Breast epithelium (tissue), 4 donors: ENCODE measurements around the gene CADM2. TPM values are rescaled to one million over a fixed set of nuclear protein-coding genes. Genes with fewer than 3 reads are reported as not detected.
"Not testable (repeated sequence)": the region's sequence is repeated elsewhere in the genome, so short reads cannot be mapped to it uniquely, and the experiment has no call there.

Source experiments
- DNase-seq, 2 donors: peaks; one replicate each; pipeline ENCODE4 v3.0.0-alpha.2; 2019; ENCODE audit warnings: low spot score in 2 of 2
- H3K27ac ChIP-seq, 2 donors: fragments of 200-600 bp; sonication (generic) in 1 of 2; one replicate each; pipeline ENCODE4 v1.5.1; 2016 to 2019; ENCODE audit warnings: mild to moderate bottlenecking in 1 of 2
- H3K27me3 ChIP-seq, 2 donors: fragments of 200-600 bp; sonication (generic) in 1 of 2; one replicate each; pipeline versions ENCODE4 v1.5.1 to v1.6.0; 2017 to 2019; ENCODE audit warnings: control low read depth in 1 of 2, mild to moderate bottlenecking in 1 of 2
- H3K36me3 ChIP-seq: fragments of 200-600 bp; one replicate; pipeline ENCODE4 v1.5.1; 2019
- H3K4me1 ChIP-seq, 2 donors: fragments of 200-600 bp; sonication (generic); one replicate each; pipeline ENCODE4 v1.5.1; 2016 to 2019; ENCODE audit warnings: control low read depth in 1 of 2
- H3K4me3 ChIP-seq, 3 donors: fragments of 200-600 bp; sonication (generic); 1 replicate in 2 of 3; 2 replicates in 1 of 3; pipeline ENCODE4 v1.5.1; 2016 to 2019; ENCODE audit warnings: mild to moderate bottlenecking in 3 of 3, moderate library complexity in 2 of 3
- H3K9me3 ChIP-seq, 2 donors: fragments of 200-600 bp; sonication (generic) in 1 of 2; one replicate each; pipeline ENCODE4 v1.5.1; 2016 to 2019; ENCODE audit warnings: control low read depth in 1 of 2
- POLR2A ChIP-seq: fragments of 450-650 bp; IDR thresholded peaks from one replicate; pipeline ENCODE4 v1.6.1; 2016; ENCODE audit warnings: antibody characterized with exemption, mild to moderate bottlenecking, moderate library complexity
- POLR2AphosphoS5 ChIP-seq, 3 donors: sonication (generic); formaldehyde crosslinking; IDR thresholded peaks; one replicate each; pipeline ENCODE4 v1.6.1; 2017; ENCODE audit warnings: antibody characterized with exemption in 3 of 3
- intact Hi-C: fragments of 100-400 bp; cut with DNase I; formaldehyde crosslinking; loops from one replicate; pipeline ENCODE4 v1.15.1; 2023; ENCODE audit warnings: low total_unique reads
- total RNA-seq, 3 donors: library from RNA; depleted of rRNA; stranded (reverse); fragments of >200 nt; gene quantifications; one replicate each; pipeline ENCODE4 v1.1.0, GENCODE V29; 2016
- TF ChIP-seq, protein P1 (sequence below), 3 donors: fragments of 450-650 bp; IDR thresholded peaks; one replicate each; pipeline ENCODE4 v1.5.1; 2016 to 2017; ENCODE audit warnings: antibody characterized with exemption in 3 of 3, mild to moderate bottlenecking in 3 of 3, moderate library complexity in 3 of 3

The CADM2 gene
- total RNA-seq, 3 donors from 2014 or later: 2.3 to 7.4 (median 6.9) TPM

DNA sequence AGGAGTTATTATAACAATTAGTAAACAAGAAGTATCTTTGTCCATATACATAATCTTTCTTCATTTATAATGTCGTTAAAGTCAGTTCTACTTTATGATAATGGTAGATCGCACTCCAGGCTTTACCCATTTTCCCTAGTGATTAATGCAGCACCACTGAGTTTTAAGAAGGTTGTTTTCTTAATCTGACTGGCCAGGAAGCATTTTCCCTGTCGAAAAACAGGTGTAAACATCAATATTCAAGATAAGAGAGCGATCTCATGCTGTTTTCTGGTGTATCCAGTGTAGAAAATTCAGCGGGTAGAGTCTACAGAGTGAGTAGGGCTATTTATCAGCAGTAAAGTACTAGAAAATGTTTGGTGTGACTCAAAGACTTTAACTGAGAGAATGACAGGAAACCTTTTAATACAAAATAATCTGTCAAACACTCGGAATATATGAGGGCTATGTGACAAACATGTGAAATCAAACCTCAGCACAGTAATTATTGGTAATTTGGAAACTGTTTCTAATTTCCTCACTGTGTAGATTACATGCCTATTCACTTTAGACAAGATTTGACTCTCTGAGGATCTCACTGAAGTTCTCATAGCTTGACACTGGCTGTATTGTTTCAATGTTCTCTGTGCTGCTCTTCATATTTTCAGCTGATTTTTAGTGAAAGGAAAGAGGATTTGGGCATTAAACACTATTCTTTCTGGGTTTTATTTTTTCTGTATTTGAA is 1019.0 kb downstream of the CADM2 start:
- Histone ChIP-seq H3K36me3 (no peaks in the 10 kb centered on the region), H3K27ac (no peak overlapping the region), H3K4me3 (no peak overlapping the region), H3K27me3 (no peaks in the 10 kb centered on the region), H3K9me3 (no peaks in the 10 kb centered on the region), H3K4me1 (no peaks in the 10 kb centered on the region)
- intact Hi-C loops: no loop called here
- TF ChIP-seq, protein P1, sequence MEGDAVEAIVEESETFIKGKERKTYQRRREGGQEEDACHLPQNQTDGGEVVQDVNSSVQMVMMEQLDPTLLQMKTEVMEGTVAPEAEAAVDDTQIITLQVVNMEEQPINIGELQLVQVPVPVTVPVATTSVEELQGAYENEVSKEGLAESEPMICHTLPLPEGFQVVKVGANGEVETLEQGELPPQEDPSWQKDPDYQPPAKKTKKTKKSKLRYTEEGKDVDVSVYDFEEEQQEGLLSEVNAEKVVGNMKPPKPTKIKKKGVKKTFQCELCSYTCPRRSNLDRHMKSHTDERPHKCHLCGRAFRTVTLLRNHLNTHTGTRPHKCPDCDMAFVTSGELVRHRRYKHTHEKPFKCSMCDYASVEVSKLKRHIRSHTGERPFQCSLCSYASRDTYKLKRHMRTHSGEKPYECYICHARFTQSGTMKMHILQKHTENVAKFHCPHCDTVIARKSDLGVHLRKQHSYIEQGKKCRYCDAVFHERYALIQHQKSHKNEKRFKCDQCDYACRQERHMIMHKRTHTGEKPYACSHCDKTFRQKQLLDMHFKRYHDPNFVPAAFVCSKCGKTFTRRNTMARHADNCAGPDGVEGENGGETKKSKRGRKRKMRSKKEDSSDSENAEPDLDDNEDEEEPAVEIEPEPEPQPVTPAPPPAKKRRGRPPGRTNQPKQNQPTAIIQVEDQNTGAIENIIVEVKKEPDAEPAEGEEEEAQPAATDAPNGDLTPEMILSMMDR (IDR thresholded peaks at IDR 0.05): no peak
- TF ChIP-seq POLR2A: no peak
- TF ChIP-seq POLR2AphosphoS5 (IDR thresholded peaks at IDR 0.05): no peak
- no peak for DNase-seq

DNA sequence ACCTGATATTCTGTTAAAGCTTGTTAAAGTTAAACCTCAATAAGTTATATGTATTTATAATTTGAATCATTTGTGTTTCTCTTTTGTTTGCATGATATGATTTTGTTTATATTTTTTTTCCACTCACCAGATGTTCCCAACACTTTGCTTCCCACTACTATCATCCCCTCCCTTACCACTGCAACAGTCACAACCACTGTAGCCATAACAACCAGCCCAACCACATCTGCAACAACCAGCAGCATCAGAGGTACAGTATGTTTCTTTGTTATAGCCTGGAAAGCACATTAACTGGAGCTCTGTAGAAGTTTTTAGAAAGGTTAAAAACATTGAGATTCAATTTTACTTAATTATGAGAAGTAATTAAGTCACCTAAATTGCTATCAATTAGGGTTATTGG is 1020.2 kb downstream of the CADM2 start:
- intact Hi-C loops: no loop called here
- H3K4me3 ChIP-seq: no peak overlapping the region
- H3K27me3 ChIP-seq: no peaks in the 10 kb centered on the region
- no peak overlapping the region for H3K27ac ChIP-seq
- no peaks in the 10 kb centered on the region for H3K9me3 ChIP-seq
- TF ChIP-seq POLR2AphosphoS5 (IDR thresholded peaks at IDR 0.05) (no peak), POLR2A (no peak)
- TF ChIP-seq, protein P1 (IDR thresholded peaks at IDR 0.05): no peak
- H3K36me3 ChIP-seq: no peaks in the 10 kb centered on the region
- no peak for DNase-seq
- no peaks in the 10 kb centered on the region for H3K4me1 ChIP-seq

DNA sequence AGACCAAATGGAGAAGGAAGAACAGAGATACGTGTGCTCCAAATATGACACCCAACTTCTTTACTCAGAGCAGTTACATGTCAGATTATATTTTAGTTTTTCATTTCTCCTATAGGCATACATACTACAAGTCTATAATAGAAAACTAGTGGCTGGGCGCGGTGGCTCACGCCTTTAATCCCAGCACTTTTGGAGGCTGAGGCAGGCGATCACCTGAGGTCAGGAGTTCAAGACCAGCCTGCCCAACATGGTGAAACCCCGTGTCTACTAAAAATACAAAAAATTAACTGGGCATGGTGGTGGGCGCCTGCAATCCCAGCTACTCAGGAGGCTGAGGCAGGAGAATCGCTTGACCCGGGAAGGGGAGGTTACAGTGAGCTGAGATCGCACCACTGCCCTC is 1030.8 kb downstream of the CADM2 start:
- H3K27me3 ChIP-seq, H3K4me3 ChIP-seq, H3K27ac ChIP-seq, H3K9me3 ChIP-seq, intact Hi-C loops, DNase-seq, H3K4me1 ChIP-seq, H3K36me3 ChIP-seq: not testable (repeated sequence)

DNA sequence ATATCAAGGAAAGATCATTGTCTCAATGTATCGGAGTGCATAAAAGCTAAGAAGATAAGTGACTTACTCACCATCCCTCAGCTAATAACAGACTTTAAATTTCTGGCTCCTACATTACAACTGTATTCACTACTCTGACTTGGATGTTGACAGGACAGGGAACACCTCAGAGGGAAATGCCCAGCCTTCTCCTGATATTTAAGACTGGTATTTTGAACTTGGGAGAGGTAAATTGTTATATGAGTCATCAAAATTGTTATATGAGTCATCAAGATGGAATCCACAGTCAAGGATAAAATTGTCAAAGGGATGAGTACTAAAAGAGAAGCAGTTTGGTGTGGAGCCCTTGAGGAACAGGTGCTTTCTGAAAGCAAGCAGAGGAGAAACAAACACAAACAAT is 1070.8 kb downstream of the CADM2 start:
- Histone ChIP-seq H3K27ac (no peak overlapping the region), H3K36me3 (no peaks in the 10 kb centered on the region), H3K9me3 (no peaks in the 10 kb centered on the region), H3K4me1 (no peaks in the 10 kb centered on the region), H3K27me3 (no peaks in the 10 kb centered on the region), H3K4me3 (no peak overlapping the region)
- intact Hi-C loops: no loop called here
- TF ChIP-seq, protein P1 (IDR thresholded peaks at IDR 0.05): no peak
- TF ChIP-seq POLR2A: no peak
- TF ChIP-seq POLR2AphosphoS5 (IDR thresholded peaks at IDR 0.05): no peak
- no peak for DNase-seq

DNA sequence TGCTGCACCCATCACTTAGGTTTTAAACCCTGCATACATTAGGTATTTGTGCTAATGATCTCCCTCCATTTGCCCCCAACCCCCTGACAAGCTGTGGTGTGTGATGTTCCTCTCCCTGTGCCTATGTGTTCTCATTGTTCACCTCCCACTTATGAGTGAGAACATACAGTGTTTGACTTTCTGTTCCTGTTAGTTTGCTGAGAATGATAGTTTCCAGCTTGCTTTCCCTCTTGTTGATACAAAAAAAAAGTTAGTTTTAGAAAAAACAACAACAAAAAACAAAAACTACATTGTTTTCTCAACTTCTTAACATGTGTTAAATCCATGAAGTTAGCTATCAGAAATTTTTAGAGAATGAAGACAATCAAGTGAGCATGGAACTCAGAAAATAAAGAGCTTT is 1079.1 kb downstream of the CADM2 start:
- DNase-seq: no peak
- Histone ChIP-seq H3K9me3 (peaks cover 0 to 5% of the 10 kb centered on the region in 2 donors), H3K36me3 (no peaks in the 10 kb centered on the region), H3K27ac (no peak overlapping the region), H3K4me3 (no peak overlapping the region), H3K27me3 (no peaks in the 10 kb centered on the region), H3K4me1 (no peaks in the 10 kb centered on the region)
- TF ChIP-seq, protein P1 (IDR thresholded peaks at IDR 0.05): no peak
- no peak for TF ChIP-seq POLR2AphosphoS5 (IDR thresholded peaks at IDR 0.05)
- no peak for TF ChIP-seq POLR2A
- intact Hi-C loops: no loop called here
